MM.1S (cell line): ENCODE measurements around the gene PCSK1.

Experiments
- EZH2 ChIP-seq: fragments of 300-600 bp; sonication (generic); optimal IDR thresholded peaks from 2 replicates; pipeline ENCODE3; 2017; ENCODE audit warnings: low read depth, mild to moderate bottlenecking, antibody characterized with exemption, low read length, mixed read lengths
- EZH2phosphoT487 ChIP-seq: fragments of 300-600 bp; sonication (generic); IDR thresholded peaks from 2 replicates; pipeline ENCODE4 v1.6.1; 2018; ENCODE audit warnings: antibody characterized with exemption, low read length
- TF ChIP-seq, protein P1 (sequence below): fragments of 300-600 bp; sonication (generic); IDR thresholded peaks from 2 replicates; pipeline ENCODE4 v1.5.1; 2016; ENCODE audit warnings: antibody characterized with exemption, low read length, mixed read lengths

DNA sequence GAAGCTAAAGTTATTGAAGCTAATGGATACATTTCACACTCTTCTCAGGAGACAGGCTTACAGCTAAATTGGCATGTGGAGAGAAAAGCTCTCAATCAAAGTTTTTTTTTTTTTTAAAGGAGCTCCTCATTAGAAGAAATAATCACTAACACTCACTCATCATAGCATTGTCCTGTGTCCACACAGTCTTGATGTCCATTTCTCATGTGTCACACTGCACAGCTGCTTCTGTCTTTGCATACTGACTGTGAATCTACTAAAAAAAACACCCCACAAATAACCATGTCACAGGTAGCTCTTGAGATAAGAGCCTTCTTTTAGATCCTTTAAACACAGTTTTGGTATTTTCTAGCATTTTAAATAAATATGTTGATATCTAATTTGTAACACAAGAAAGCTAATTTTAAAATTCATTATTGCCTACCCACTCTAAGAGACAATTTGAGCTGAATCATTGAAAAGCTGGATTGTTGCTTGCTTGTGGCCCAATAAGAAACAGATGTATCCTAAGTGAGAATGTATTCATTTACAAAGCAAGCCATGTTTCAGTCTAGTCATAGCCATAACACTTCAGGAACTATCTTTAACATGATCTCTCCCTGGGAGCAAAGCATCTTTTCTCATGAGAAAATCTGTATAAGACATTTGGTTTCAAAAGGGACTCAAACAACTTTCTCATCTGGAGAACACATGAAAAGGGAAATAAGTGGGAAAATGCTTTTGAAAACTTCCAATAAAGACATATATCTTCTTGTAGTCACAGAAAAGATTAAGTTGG, 48.1 kb upstream of the PCSK1 start:
- TF ChIP-seq, protein P1, sequence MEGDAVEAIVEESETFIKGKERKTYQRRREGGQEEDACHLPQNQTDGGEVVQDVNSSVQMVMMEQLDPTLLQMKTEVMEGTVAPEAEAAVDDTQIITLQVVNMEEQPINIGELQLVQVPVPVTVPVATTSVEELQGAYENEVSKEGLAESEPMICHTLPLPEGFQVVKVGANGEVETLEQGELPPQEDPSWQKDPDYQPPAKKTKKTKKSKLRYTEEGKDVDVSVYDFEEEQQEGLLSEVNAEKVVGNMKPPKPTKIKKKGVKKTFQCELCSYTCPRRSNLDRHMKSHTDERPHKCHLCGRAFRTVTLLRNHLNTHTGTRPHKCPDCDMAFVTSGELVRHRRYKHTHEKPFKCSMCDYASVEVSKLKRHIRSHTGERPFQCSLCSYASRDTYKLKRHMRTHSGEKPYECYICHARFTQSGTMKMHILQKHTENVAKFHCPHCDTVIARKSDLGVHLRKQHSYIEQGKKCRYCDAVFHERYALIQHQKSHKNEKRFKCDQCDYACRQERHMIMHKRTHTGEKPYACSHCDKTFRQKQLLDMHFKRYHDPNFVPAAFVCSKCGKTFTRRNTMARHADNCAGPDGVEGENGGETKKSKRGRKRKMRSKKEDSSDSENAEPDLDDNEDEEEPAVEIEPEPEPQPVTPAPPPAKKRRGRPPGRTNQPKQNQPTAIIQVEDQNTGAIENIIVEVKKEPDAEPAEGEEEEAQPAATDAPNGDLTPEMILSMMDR = no peak
- no peak for TF ChIP-seq EZH2
- TF ChIP-seq EZH2phosphoT487 = no peak
